Right lobe of liver (tissue), 4 donors: Measurements from ENCODE around the gene CBX6.

ENCODE experiments used
- POLR2A ChIP-seq: fragments of 450-650 bp; IDR thresholded peaks from one replicate; pipeline ENCODE4 v1.6.1; 2017; ENCODE audit warnings: antibody characterized with exemption, mild to moderate bottlenecking
- TF ChIP-seq, protein P1 (sequence below), 4 donors: fragments of 200-600 bp in 3 of 4; fragments of 450-650 bp in 1 of 4; IDR thresholded peaks; one replicate each; pipeline versions ENCODE4 v1.5.1 to v1.8.0; 2016 to 2022; ENCODE audit warnings: antibody characterized with exemption in 4 of 4, mild to moderate bottlenecking in 2 of 4
- donor health status: DM: no; HTN: no; CAD: no.
- donor health status: DM: no; HTN: no; CAD: no.
- donor health status: DM: no; HTN: yes; CAD: no.

DNA sequence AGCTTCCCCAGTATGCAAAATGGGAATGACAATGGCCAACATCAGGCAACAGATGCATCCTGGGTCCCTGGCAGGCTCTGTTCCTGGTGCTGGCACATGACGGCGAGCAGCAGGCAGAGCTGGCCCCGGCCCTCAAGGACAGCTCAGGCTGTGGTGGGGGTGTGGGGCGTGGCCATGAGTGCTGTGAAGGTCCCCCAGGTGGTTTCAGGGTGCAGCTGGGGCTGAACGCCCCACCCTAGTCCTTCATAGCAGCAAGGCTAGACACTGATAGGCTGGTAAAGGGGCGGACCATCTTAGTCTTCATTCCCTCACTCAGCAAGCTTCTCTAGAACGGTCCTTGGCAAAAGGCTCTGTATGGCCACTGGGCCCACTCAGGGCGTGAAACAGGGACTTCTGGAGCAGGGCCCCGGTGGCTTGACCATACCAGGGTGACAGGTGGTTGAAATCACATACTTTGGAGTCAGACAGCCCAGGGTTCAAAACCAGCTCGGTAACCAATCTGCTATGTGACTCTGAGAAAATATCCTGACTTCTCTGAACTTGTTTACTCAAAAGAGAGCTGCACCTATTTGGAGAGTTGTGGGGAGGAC is 43.3 kb downstream of the CBX6 start:
- no peak for TF ChIP-seq POLR2A
- TF ChIP-seq, protein P1, sequence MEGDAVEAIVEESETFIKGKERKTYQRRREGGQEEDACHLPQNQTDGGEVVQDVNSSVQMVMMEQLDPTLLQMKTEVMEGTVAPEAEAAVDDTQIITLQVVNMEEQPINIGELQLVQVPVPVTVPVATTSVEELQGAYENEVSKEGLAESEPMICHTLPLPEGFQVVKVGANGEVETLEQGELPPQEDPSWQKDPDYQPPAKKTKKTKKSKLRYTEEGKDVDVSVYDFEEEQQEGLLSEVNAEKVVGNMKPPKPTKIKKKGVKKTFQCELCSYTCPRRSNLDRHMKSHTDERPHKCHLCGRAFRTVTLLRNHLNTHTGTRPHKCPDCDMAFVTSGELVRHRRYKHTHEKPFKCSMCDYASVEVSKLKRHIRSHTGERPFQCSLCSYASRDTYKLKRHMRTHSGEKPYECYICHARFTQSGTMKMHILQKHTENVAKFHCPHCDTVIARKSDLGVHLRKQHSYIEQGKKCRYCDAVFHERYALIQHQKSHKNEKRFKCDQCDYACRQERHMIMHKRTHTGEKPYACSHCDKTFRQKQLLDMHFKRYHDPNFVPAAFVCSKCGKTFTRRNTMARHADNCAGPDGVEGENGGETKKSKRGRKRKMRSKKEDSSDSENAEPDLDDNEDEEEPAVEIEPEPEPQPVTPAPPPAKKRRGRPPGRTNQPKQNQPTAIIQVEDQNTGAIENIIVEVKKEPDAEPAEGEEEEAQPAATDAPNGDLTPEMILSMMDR (IDR thresholded peaks at IDR 0.05) = no peak
